ENCODE measurements around the gene MADCAM1.

MADCAM1 gene

DNA sequence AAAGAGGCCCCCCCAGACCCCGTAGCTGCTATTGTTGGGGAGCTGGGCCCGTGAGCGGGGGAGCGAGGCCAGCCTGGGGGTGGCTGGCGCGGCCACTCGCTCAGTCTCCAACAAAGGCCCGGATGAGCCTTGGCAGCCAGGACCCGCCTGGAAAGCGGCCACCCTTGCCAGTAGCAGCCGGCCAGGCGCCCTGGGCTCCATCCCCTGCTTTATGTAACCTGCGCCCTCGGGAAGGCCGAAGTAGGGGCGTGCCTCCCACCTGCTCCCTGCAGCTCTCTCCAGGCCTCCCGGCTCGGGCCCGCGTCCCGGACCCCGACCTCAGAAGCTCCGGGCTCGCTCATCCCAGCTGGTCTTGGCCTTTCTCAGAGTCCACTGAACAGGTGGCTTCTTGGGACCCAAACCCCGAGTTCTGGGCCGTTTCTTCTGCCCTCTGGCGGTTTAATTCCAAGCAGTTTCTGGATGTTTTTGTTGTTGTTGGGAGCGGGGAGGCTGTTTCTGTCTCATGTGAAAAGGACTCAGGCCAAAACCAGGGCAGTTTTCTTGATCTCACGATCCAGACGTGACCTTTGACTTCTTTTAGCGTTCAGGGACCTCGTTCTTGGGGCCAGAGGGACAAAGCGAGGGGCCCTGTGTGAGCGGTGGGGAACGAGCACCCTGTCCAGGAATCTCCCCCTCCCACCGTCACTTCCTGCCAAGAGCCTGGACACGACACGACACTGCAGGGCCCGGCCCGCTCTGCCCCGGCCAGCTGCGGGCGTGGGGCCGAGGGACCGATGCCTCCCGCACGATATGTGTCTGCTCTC is 36.5 kb downstream of the MADCAM1 start:
- peak; percentile 43 for DNase-seq (ENCODE audit: low read depth)

DNA sequence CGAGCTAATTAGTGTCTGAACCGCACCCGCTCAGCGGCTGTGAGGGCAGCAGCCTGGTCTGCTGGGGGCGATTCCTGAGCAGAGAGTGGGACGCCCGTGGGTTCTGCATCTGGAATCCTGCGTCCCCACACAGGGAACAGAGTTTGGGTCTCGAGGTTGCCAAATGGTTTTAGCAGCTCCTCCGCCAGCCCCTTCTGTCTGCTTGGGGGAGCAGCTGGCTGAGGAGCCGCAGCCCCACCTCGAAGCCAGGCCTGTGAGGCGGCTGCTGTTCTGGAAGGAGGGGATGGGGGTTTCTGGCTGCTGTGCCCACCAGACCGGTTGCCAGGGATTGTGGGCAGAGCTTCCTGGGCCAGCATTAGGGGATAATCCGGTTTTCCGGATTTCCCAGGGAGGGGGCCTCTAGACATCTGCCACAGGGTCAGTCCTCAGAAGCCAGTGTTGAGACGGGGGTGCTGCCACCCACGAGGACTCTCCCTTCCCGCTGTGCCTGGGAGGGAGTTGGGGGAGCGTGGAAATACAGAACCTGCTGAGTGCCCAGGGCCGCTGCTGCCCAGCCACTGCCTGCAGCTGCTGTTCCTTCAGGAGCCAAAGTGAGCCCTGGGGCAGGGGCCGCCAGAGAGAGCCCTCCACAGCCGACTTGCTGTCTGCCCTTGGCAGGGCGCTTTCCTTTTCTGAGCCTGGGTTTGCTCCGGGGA is 37.2 kb downstream of the MADCAM1 start:
- no peak for DNase-seq (ENCODE audit: low read depth)

DNA sequence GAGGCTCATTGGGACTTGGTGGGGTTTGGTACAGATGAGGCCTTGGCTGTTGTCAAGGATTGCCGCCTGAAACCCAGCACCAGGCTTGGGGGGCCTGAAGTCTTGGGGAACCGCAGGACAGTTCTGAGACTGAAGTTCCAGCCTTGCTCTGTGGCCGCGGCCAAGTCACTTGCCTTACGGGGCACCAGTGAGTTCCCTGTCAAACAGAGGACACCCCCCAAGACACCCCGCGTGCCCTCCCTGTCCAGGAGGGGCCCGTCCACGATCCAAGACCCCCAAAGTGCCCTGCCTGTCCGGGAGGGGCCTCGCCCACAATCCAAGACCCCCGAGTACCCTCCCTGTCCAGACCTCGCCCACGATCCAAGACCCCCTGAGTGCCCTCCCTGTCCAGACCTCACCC is 37.8 kb downstream of the MADCAM1 start:
- no peak for DNase-seq (ENCODE audit: low read depth)

DNA sequence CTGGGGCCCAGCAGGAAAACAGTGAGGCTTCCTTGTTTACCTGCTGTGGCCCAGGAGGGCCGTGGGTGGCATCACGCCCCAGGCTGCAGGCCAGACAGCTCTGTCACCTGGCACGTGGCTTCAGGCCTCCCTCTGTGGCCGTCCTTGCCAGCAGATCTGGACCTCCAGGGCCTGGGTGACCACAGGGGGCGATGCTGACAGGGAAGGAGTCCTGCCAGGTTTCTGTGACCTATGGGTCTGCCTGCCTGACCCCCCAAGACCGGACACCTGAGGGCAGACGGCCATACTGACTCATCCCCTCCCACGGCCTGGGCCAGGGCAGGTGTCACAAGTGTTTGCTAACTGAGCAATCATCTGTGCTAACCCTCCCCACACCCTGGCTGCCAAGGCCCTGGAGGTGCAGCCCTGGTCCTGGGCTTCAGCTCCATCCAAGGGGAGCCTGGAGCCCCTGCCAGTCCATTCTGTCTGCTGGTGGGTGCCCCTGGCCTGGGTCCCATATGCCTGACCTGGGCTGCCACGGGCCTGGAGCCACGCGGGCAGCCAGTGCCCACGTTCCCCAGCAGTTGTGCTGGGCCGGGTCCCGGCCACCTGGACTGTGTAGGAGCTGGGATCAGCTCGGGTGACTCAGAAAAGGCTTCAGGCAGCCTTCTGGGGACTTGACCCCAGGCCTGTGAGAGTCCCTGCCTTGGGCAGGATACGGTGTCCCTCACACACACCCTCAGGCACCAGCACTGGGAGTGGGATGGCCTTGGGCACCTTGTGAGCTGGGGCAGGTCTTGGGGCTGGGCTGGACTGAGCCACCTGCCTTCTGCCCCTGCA is 38.9 kb downstream of the MADCAM1 start:
- no peak for DNase-seq (ENCODE audit: low read depth)

DNA sequence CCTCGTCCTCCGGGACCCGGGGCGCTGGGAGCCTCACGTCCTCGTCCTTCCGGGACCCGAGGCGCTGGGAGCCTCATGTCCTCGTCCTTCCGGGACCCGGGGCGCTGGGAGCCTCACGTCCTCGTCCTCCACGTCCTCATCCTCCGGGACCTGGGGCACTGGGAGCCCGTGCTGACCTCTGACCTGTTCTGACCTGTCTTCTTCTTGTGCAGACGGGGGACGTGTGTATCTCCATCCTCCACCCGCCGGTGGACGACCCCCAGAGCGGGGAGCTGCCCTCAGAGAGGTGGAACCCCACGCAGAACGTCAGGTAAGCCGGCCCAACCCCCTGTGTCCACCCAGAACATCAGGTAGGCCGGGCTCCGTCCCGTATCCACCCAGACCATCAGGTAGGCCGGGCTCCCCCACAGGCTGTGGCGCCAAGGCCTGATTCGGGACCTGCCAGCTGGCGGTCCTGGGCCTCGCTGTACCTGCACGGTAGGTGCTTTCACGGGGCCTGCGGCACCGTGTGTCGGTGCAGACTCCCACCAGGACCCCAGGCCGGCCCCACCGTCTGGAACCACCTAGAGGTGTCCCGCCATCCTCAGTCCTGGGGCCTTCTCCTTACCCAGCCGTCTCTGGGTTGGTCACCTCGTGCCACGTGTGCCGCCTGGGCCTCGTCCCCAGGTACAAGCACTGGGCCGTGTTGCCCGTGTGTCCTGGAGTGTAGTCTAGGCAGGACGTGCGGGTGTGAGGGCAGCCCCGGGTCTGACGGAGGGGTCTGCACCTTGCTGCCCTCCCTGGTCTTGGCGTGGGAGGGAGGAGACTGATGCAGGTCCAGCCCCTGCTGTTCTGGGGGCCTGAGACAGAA is 40.0 kb downstream of the MADCAM1 start:
- no peak for DNase-seq (ENCODE audit: low read depth)

DNA sequence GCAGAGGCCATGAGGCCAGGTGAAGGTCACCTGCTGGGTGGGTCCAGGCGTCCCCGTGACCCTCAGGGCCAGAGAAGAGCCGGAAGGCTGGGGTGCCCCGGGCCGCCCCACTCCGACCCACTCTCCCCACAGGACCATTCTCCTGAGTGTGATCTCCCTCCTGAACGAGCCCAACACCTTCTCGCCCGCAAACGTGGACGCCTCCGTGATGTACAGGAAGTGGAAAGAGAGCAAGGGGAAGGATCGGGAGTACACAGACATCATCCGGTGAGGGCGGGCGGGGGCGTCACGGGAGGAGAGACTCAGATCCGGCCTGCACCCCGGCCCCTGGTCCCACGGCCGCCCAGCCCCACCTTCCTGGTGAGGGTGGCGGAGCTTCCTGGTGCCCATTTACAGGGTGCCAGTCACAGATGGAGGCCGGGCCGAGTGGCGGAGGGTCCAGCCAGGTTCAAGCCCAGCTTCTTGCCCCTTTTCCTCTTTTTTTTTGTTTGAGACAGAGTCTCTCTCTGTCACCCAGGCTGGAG is 40.7 kb downstream of the MADCAM1 start:
- DNase-seq (ENCODE audit: low read depth): no peak

DNA sequence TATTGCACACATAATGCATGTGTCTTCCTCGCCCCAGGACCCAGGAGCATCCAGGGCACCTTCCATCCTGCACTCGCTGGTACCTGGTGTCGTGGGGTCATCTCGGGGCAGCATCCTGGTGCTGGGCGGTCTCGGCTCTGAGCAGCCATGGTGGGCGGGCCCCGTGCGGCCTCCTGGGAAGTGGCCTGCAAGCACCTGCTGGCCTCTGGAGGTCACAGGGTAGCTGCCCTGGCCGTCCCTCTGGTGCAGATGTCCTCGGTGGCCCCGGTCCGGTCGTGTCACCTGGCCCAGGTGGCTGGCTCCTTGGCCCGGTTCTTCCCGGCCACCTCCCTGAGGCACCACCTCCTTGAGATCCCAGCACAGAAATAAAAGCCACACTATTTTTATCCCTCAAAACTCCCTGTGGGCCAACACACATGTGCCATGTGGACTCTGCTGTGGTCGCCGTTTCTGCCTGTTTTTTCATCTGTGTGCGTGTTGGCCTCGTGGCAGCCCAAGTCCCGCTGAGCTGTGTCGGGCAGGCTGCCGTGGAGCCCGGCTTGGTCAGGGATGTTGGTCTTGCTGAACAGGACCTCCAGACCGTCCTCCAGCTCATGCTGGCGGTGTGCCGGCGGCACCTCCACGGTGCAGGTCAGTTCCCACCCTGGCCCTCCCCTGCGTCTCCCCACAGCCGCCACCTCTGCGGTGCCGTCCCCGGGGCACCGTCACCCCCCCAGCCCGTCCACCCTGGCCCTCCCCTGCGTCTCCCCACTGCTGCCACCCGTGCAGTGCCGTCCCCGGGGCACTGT is 42.5 kb downstream of the MADCAM1 start:
- DNase-seq (ENCODE audit: low read depth): no peak

DNA sequence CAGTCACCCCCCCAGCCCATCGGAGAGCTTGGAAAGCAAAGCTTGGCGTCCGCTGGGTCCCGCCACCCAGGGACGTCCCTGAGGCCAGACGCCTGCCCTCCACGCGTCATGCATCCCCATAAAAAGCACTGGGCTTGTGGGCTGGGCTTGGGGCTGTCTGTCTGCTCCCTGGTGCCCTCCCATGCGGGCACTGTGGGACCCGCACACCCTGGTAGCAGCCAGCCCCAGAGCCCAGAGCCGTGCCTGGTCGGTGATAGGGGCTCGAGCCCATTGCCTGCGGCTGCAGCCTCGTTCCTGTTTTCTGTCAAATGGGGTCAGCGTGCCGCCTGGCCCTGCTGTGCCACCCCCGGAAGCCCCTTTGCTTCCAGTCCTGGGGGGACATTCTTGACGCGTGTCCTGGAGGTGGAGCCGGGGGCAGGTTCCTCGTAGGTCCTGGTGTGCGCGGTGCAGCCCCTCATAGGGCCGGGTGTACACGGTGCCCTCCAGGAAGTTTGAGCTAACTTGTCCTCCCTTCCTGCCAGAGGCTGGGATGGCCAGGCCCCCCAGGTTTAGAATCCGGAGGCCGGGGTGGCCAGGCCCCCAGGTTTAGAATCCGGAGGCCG is 43.2 kb downstream of the MADCAM1 start:
- DNase-seq (ENCODE audit: low read depth): no peak

DNA sequence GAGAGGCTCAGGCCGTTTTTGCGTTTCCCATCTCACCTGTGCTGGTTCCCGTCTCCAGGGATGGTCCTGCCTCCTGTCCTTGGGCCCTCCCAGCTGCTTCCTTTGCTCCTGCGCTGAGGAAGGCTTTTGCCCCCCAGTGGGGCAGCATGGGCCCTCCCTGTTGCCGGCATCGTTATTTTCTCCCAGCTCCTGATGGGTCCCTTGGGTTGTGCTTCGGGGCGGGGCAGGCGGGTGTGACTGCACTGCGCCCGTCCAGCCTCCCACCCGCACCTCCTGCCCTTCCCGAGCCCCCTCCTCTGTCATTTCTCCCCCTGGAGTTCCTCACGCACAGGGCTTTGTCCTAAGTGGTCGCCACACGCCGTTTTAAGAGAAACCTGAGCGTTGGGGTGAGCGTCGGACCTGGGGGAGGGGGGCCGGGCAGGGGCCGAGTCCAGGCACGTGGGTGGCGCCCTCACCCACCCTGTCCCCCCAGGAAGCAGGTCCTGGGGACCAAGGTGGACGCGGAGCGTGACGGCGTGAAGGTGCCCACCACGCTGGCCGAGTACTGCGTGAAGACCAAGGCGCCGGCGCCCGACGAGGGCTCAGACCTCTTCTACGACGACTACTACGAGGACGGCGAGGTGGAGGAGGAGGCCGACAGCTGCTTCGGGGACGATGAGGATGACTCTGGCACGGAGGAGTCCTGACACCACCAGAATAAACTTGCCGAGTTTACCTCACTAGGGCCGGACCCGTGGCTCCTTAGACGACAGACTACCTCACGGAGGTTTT is 44.8 kb downstream of the MADCAM1 start:
- DNase-seq (ENCODE audit: low read depth): no peak

DNA sequence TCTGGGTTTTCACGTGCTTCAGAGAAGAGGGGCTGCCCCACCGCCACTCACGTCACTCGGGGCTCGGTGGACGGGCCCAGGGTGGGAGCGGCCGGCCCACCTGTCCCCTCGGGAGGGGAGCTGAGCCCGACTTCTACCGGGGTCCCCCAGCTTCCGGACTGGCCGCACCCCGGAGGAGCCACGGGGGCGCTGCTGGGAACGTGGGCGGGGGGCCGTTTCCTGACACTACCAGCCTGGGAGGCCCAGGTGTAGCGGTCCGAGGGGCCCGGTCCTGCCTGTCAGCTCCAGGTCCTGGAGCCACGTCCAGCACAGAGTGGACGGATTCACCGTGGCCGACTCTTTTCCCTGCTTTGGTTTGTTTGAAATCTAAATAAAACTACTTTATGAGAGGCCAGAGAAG is 45.4 kb downstream of the MADCAM1 start:
- DNase-seq (ENCODE audit: low read depth): no peak

DNA sequence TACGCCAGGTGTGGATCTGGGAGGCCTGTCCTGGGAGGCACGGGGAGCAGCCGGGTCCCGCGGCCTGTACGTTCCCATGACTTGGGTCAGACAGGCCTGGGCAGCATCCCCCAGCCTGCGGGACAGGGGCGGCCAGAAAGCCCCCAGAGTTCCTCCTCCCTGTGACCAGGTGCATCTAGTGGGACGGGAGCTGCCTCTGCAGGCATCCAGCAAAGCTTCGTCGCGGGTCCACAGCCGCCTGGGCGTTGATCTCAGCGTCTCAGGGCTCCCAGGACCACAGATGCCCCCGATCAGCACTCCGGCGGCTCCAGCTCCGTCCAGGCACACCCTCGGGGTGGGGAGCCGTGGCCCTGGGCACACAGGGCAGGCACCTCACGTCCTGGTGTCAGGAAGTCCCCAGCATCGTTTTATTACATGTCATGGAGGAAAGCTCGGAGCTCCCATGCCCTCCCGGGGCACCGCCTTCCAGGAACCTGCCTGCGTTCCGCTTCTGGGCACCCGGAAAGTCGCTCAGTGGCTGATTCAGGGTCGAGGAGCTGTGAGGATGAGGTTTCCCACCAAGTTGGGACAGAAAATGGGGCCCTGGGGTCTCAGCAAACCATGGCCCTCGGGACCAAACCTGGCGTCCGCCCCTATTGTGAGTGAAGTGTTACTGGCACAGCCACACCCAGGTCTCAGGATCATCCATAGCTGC is 46.0 kb downstream of the MADCAM1 start:
- DNase-seq (ENCODE audit: low read depth): no peak

DNA sequence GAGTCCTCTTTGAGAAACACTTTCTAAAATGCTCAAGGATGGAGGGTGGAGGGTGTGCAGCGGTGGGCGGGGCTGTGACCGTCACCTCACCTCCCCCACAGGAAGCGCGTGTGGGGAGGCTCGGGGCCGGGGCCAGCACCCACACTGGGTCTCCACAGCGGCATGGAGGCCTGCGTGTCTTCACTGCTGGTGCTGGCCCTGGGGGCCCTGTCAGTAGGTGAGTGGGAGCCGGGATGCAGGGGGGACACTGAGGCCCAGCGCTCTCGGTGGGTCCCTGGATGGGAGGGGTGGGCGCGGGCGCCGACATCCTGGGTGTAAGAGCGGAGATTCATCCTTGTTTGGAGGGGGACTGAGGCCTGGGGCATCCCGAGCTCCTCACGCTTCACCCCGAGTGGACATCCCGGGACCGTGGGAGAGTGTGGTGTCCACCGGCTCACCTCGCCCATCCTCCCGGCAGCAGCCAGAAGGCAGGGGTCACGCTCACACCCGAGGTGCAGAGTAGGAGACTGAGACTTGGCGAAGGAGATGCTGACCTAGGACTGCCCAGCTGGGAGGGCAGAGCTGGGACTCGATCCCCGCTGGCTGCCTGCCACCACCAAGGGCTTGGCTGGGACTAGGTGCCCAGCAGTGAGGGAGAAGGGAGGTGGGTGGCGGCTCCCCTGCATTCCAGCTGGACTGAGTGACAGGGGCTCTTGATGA is 47.8 kb downstream of the MADCAM1 start, which contains the start of gene GZMM:
Gene GZMM, plus strand, starts transcription at position 144 of the 699 bp plus-strand sequence. Its CDS starts 19 bp downstream, at position 163.
- no peak for DNase-seq (ENCODE audit: low read depth)

DNA sequence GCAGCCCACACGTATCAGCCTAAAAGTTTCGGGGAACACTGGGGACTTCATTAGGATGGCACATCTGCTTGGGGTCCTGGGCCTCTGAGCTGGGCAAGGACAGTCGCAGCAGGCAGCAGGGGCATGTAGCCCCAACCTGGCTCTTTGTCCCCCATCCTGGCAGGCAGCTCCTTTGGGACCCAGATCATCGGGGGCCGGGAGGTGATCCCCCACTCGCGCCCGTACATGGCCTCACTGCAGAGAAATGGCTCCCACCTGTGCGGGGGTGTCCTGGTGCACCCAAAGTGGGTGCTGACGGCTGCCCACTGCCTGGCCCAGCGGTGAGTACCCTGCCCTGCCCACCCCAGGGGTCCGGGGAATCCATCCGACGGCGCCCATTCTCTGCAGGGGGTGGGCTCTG is 50.8 kb downstream of the MADCAM1 start:
- DNase-seq (ENCODE audit: low read depth): no peak

DNA sequence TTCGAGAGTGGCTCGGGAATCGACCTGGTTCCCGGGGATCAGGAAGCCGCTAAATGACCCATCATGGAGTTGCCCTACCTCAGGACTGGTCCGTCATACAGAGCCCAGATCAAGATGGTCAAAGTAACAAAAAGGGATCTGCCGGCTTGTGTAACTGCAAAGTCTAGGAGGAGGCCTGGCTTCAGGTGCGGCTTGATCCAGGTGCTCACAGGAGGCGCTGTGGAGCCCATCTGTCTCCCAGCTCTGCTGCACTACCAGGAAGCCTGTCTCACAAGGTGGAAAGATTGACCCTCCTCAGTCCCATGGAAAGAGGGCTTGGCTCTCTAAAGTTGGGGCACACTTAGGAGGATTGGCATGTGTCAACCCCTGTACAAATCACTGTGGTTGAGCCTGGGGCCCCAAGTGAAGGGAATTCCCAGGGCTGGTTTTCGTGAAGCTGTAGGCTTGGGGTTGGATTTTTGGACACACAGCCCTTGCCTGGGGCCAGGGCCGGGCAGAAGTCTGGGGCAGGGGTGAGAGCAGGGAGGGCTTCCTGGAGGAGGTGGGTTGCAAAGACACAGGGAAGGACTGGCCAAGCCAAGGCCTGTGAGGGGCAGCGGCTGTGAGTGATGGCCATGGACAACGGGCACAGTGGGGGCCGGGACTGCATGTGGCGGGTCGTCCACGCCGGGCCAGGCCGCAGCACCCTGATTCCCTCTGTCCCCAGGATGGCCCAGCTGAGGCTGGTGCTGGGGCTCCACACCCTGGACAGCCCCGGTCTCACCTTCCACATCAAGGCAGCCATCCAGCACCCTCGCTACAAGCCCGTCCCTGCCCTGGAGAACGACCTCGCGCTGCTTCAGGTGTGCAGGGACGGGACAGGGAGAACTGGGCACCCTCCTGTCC is 51.8 kb downstream of the MADCAM1 start:
- no peak for DNase-seq (ENCODE audit: low read depth)

DNA sequence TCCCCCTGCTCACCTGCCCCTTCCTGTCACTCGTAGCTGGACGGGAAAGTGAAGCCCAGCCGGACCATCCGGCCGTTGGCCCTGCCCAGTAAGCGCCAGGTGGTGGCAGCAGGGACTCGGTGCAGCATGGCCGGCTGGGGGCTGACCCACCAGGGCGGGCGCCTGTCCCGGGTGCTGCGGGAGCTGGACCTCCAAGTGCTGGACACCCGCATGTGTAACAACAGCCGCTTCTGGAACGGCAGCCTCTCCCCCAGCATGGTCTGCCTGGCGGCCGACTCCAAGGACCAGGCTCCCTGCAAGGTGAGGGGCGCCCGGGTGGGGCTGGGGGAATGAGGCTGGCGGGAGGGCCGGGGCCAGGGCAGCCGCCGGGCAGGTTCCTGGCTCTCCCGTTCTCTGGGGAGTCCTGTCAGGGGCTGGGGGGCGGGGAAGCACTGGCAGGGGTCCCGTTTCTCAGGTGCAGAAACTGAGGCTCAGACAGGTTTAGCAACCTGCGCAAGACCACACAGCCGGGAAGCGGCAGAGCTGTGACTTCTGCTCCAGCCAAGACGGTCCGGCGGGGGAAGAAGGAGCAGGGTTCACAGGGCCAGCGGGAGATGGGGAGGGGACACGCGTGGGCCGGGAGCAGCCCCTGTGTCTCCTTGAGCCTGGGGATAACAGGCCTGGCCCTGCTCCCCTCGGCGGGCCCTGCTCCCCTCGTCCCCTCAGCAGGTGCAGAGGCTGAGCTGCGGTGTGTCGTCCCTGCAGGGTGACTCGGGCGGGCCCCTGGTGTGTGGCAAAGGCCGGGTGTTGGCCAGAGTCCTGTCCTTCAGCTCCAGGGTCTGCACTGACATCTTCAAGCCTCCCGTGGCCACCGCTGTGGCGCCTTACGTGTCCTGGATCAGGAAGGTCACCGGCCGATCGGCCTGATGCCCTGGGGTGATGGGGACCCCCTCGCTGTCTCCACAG is 52.9 kb downstream of the MADCAM1 start:
- no peak for DNase-seq (ENCODE audit: low read depth)

DNA sequence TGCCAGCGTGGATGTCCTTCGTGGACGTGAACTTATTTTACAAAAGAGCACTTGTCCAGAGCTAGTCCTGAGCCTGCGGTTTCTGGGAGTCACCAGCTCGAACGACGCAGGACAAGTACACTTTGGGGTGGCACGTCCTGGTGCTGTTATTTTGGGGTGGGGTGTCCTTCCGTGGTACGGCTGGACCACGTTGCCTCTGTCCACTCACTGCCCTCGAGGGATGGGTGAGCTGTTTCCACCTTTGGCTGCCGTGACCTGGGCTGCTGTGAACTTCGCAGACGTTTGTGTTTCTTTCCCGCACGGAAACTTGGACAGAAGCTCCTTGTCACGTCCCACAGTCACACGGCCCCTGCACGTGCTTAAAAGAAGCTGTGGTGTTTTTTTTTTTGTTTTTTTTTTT is 58.5 kb downstream of the MADCAM1 start:
- DNase-seq (ENCODE audit: low read depth): no peak

Data from GM04504 (cell line).